GM12878 (cell line): ENCODE results near the gene SERPINH1. TPM values are rescaled to one million over a fixed set of nuclear protein-coding genes. Genes with fewer than 3 reads are reported as not detected.

ENCODE experiments used
- CHD2 ChIP-seq: IDR thresholded peaks from 2 replicates; pipeline ENCODE4 v1.6.1; 2011; ENCODE audit warnings: low read depth, low read length, improper control_type of control experiment, borderline replicate concordance
- ETV6 ChIP-seq, 2 experiments: fragments of 450-650 bp in 1 of 2; IDR thresholded peaks in 1 of 2; conservative IDR thresholded peaks in 1 of 2; 2 replicates each; pipeline ENCODE4 v1.6.1; 2014; ENCODE audit warnings: antibody characterized with exemption in 1 of 2, borderline replicate concordance in 1 of 2, low read depth in 1 of 2, mild to moderate bottlenecking in 1 of 2, moderate library complexity in 1 of 2
- HDGF ChIP-seq: fragments of 450-650 bp; IDR thresholded peaks from 2 replicates; pipeline ENCODE4 v1.6.1; 2016; ENCODE audit warnings: antibody characterized with exemption
- KAT2A ChIP-seq: conservative IDR thresholded peaks from 2 replicates; pipeline ENCODE4 v1.6.1; 2011; ENCODE audit warnings: low read depth, low read length; ENCODE audit not compliant: control insufficient read depth
- MXI1 ChIP-seq: fragments of 150-350 bp; IDR thresholded peaks from 2 replicates; pipeline ENCODE4 v1.6.1; 2011; ENCODE audit warnings: low read depth, mild to moderate bottlenecking, inconsistent platforms, low read length, improper control_type of control experiment
- SIX5 ChIP-seq: IDR thresholded peaks from 2 replicates; pipeline ENCODE4 v1.6.1; 2011; ENCODE audit warnings: mild to moderate bottlenecking, low read depth, low read length, moderate library complexity; ENCODE audit not compliant: severe bottlenecking
- polyA plus RNA-seq, 11 experiments: library from polyadenylated mRNA; depleted of rRNA in 4 of 11; unstranded in 6 of 11; stranded (reverse) in 5 of 11; fragments of >200 nt; fragmentation: Nextera tagmentation in 4 of 11; fragmentation: Illumina TruSeq in 1 of 11; extraction: Ambion mirVana in 4 of 11; extraction: Trizol in 1 of 11; gene quantifications; 1 replicate in 1 of 11; 2 replicates in 10 of 11; pipeline versions ENCODE4 v1.2.1 to v1.2.3, GENCODE V29; 2011 to 2016; ENCODE audit warnings: inconsistent platforms in 2 of 11, missing spikeins in 2 of 11, low read depth in 1 of 11
- total RNA-seq, 4 experiments: library from RNA; depleted of rRNA in 3 of 4; stranded (reverse); fragments of >200 nt in 3 of 4; fragmentation: Illumina TruSeq in 1 of 4; extraction: Trizol in 1 of 4; gene quantifications; 2 replicates each; pipeline versions ENCODE4 v1.2.1 to v1.2.3, GENCODE V29; 2013 to 2021
- TF ChIP-seq, protein P1 (sequence below): fragments of 150-350 bp; IDR thresholded peaks from 2 replicates; pipeline ENCODE4 v1.6.1; 2016; ENCODE audit warnings: low read depth, low read length
- TF ChIP-seq, protein P2 (sequence below): IDR thresholded peaks from 2 replicates; pipeline ENCODE4 v1.6.1; 2011; ENCODE audit warnings: mild to moderate bottlenecking, low read depth, low read length, moderate library complexity; ENCODE audit not compliant: insufficient replicate concordance
- TF ChIP-seq, protein P3 (sequence below): fragments of 450-650 bp; IDR thresholded peaks from 2 replicates; pipeline ENCODE4 v1.6.1; 2017; ENCODE audit warnings: borderline replicate concordance
- TF ChIP-seq, protein P4 (sequence below): IDR thresholded peaks from 2 replicates; pipeline ENCODE4 v1.6.1; 2012; ENCODE audit warnings: low read depth, low read length, improper control_type of control experiment

The SERPINH1 gene
- total and polyA plus RNA-seq, 10 of the 15 experiments (the other 5 are each of a cell fraction or from before 2014, with no cell fraction given): 0.34 to 19.8 (median 13.7) TPM

DNA sequence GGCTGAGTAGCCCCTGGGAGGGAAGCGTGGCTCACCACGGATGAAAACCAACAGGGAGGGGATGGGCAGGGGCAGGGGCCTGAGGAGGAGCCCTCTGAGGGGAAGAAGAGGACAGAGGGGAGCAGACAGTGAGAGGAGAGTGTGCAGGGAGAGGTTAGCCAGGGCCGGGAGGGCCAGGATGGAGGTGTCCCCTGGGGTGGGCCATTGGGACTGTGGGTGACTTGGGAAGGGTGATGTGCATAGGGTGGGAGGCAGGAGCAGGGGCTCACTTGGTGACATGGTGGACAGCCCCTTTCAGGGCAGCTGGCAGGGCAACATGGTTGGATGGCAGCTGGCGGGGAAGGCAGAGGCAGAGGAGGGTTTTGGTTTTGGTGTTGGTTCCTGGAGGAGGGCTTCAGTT lies 30.7 kb upstream of the SERPINH1 start (continued):
- TF ChIP-seq, protein P1, sequence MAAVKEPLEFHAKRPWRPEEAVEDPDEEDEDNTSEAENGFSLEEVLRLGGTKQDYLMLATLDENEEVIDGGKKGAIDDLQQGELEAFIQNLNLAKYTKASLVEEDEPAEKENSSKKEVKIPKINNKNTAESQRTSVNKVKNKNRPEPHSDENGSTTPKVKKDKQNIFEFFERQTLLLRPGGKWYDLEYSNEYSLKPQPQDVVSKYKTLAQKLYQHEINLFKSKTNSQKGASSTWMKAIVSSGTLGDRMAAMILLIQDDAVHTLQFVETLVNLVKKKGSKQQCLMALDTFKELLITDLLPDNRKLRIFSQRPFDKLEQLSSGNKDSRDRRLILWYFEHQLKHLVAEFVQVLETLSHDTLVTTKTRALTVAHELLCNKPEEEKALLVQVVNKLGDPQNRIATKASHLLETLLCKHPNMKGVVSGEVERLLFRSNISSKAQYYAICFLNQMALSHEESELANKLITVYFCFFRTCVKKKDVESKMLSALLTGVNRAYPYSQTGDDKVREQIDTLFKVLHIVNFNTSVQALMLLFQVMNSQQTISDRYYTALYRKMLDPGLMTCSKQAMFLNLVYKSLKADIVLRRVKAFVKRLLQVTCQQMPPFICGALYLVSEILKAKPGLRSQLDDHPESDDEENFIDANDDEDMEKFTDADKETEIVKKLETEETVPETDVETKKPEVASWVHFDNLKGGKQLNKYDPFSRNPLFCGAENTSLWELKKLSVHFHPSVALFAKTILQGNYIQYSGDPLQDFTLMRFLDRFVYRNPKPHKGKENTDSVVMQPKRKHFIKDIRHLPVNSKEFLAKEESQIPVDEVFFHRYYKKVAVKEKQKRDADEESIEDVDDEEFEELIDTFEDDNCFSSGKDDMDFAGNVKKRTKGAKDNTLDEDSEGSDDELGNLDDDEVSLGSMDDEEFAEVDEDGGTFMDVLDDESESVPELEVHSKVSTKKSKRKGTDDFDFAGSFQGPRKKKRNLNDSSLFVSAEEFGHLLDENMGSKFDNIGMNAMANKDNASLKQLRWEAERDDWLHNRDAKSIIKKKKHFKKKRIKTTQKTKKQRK: no peak
- TF ChIP-seq ETV6 (conservative IDR thresholded peaks at IDR 0.05 in 1 of 2, IDR thresholded peaks at IDR 0.05 in 1 of 2; ENCODE audit: borderline replicate concordance in 1 of 2, low read depth in 1 of 2) (no peak), KAT2A (no peak), HDGF (no peak), SIX5 (no peak), MXI1 (no peak), CHD2 (no peak)
- TF ChIP-seq, protein P2, sequence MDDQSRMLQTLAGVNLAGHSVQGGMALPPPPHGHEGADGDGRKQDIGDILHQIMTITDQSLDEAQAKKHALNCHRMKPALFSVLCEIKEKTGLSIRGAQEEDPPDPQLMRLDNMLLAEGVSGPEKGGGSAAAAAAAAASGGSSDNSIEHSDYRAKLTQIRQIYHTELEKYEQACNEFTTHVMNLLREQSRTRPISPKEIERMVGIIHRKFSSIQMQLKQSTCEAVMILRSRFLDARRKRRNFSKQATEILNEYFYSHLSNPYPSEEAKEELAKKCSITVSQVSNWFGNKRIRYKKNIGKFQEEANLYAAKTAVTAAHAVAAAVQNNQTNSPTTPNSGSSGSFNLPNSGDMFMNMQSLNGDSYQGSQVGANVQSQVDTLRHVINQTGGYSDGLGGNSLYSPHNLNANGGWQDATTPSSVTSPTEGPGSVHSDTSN: no peak
- TF ChIP-seq, protein P3, sequence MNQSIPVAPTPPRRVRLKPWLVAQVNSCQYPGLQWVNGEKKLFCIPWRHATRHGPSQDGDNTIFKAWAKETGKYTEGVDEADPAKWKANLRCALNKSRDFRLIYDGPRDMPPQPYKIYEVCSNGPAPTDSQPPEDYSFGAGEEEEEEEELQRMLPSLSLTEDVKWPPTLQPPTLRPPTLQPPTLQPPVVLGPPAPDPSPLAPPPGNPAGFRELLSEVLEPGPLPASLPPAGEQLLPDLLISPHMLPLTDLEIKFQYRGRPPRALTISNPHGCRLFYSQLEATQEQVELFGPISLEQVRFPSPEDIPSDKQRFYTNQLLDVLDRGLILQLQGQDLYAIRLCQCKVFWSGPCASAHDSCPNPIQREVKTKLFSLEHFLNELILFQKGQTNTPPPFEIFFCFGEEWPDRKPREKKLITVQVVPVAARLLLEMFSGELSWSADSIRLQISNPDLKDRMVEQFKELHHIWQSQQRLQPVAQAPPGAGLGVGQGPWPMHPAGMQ: no peak
- TF ChIP-seq, protein P4, sequence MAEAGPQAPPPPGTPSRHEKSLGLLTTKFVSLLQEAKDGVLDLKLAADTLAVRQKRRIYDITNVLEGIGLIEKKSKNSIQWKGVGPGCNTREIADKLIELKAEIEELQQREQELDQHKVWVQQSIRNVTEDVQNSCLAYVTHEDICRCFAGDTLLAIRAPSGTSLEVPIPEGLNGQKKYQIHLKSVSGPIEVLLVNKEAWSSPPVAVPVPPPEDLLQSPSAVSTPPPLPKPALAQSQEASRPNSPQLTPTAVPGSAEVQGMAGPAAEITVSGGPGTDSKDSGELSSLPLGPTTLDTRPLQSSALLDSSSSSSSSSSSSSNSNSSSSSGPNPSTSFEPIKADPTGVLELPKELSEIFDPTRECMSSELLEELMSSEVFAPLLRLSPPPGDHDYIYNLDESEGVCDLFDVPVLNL: no peak
